Upper lobe of right lung (tissue), 1 donor: ENCODE measurements around the gene HK3. TPM values are rescaled to one million over a fixed set of nuclear protein-coding genes. Genes with fewer than 3 reads are reported as not detected.

ENCODE experiments used
- ATAC-seq: fragments of 200-7000 bp; cut with Tn5 transposase; one replicate; pipeline ENCODE4 v1.9.1; 2020; ENCODE audit warnings: mild to moderate bottlenecking, moderate library complexity
- DNase-seq: peaks from one replicate; pipeline ENCODE4 v3.0.0-alpha.2; 2020
- H3K27ac ChIP-seq: fragments of 200-600 bp; one replicate; pipeline ENCODE4 v1.8.0; 2022
- H3K27me3 ChIP-seq: fragments of 200-600 bp; one replicate; pipeline ENCODE4 v1.8.0; 2022; ENCODE audit warnings: mild to moderate bottlenecking
- H3K36me3 ChIP-seq: fragments of 200-600 bp; one replicate; pipeline ENCODE4 v1.8.0; 2022
- H3K4me1 ChIP-seq: fragments of 200-600 bp; one replicate; pipeline ENCODE4 v1.8.0; 2022
- H3K4me3 ChIP-seq: fragments of 200-600 bp; one replicate; pipeline ENCODE4 v1.8.0; 2022; ENCODE audit warnings: mild to moderate bottlenecking
- H3K9me3 ChIP-seq: fragments of 200-600 bp; one replicate; pipeline ENCODE4 v1.8.0; 2022
- CTCF ChIP-seq: fragments of 200-600 bp; IDR thresholded peaks from one replicate; pipeline ENCODE4 v1.8.0; 2022; ENCODE audit warnings: antibody characterized with exemption
- intact Hi-C: fragments of 100-400 bp; cut with DNase I; formaldehyde crosslinking; loops from one replicate; pipeline ENCODE4 v1.11.0; 2022
- total RNA-seq: library from RNA; stranded (reverse); fragmentation: NEBNext Ultra II Directional; extraction: Animal tissue kit (Norgen Biotek cat#: 25700); gene quantifications from one replicate; pipeline ENCODE4 v1.2.1, GENCODE V29; 2021
- donor health status: DM: no; HTN: yes; CAD: no; lungs with severe emphysema.

The HK3 gene
- total RNA-seq, 1 donor from 2014 or later, result 50.5 TPM

- Histone ChIP-seq H3K4me3 (no peak overlapping the region), H3K4me1 (no peaks in the 10 kb centered on the region), H3K36me3 (peaks cover 10% of the 10 kb centered on the region), H3K9me3 (no peaks in the 10 kb centered on the region), H3K27ac (no peak overlapping the region), H3K27me3 (no peaks in the 10 kb centered on the region)
- no peak for ATAC-seq
- intact Hi-C loops, result no loop called here
- no peak for TF ChIP-seq CTCF
- DNase-seq, result no peak
Measured at GRCh38 chr5:176922817-176923216, 23.7 kb upstream of the HK3 start.

GRCh38 chr5:176921714-176922113 is 22.6 kb upstream of the HK3 start:
- Histone ChIP-seq H3K4me3 (no peak overlapping the region), H3K9me3 (no peaks in the 10 kb centered on the region), H3K27me3 (no peaks in the 10 kb centered on the region), H3K4me1 (no peaks in the 10 kb centered on the region), H3K27ac (no peak overlapping the region), H3K36me3 (peaks cover 14% of the 10 kb centered on the region)
- intact Hi-C loops, result no loop called here
- ATAC-seq (no peak), DNase-seq (no peak)
- no peak for TF ChIP-seq CTCF

- ATAC-seq (no peak), DNase-seq (no peak)
- Histone ChIP-seq H3K9me3 (no peaks in the 10 kb centered on the region), H3K4me3 (no peak overlapping the region), H3K27ac (no peak overlapping the region), H3K4me1 (no peaks in the 10 kb centered on the region), H3K27me3 (no peaks in the 10 kb centered on the region), H3K36me3 (peaks cover 14% of the 10 kb centered on the region)
- intact Hi-C loops, result no loop called here
- TF ChIP-seq CTCF, result no peak
Measured at GRCh38 chr5:176918613-176919012, 19.5 kb upstream of the HK3 start.

- TF ChIP-seq CTCF, result no peak
- Histone ChIP-seq H3K27ac (no peak overlapping the region), H3K4me3 (no peak overlapping the region), H3K4me1 (no peaks in the 10 kb centered on the region), H3K9me3 (no peaks in the 10 kb centered on the region), H3K27me3 (no peaks in the 10 kb centered on the region), H3K36me3 (peaks cover 14% of the 10 kb centered on the region)
- peak; percentile 41 for ATAC-seq
- intact Hi-C loops, result no loop called here
- DNase-seq, result no peak
Measured at GRCh38 chr5:176916337-176916736, 17.2 kb upstream of the HK3 start.

- ATAC-seq (peak; percentile 16), DNase-seq (no peak)
- Histone ChIP-seq H3K4me3 (no peak overlapping the region), H3K36me3 (peaks cover 14% of the 10 kb centered on the region), H3K27ac (no peak overlapping the region), H3K9me3 (no peaks in the 10 kb centered on the region), H3K27me3 (no peaks in the 10 kb centered on the region), H3K4me1 (no peaks in the 10 kb centered on the region)
- no peak for TF ChIP-seq CTCF
- intact Hi-C loops, result no loop called here
Measured at GRCh38 chr5:176915906-176916305, 16.8 kb upstream of the HK3 start.

GRCh38 chr5:176912115-176912514 is 13.0 kb upstream of the HK3 start:
- intact Hi-C loops, result no loop called here
- no peaks in the 10 kb centered on the region for H3K9me3 ChIP-seq

More at GRCh38 chr5:176912115-176912514, 13.0 kb upstream of the HK3 start:
- no peak for DNase-seq
- Histone ChIP-seq H3K27ac (no peak overlapping the region), H3K4me3 (no peak overlapping the region), H3K27me3 (no peaks in the 10 kb centered on the region), H3K4me1 (no peaks in the 10 kb centered on the region), H3K36me3 (peaks cover 28% of the 10 kb centered on the region)
- no peak for ATAC-seq
- no peak for TF ChIP-seq CTCF
